GM12892 (cell line): ENCODE results near the gene CCDC188.

ENCODE experiments used
- POLR2A ChIP-seq: IDR thresholded peaks from 2 replicates; pipeline ENCODE4 v1.6.1; 2011; ENCODE audit warnings: low read depth, low read length, control low read depth
- TAF1 ChIP-seq: IDR thresholded peaks from 2 replicates; pipeline ENCODE4 v1.6.1; 2011; ENCODE audit warnings: low read depth, mild to moderate bottlenecking, control low read depth, low read length, borderline replicate concordance

DNA sequence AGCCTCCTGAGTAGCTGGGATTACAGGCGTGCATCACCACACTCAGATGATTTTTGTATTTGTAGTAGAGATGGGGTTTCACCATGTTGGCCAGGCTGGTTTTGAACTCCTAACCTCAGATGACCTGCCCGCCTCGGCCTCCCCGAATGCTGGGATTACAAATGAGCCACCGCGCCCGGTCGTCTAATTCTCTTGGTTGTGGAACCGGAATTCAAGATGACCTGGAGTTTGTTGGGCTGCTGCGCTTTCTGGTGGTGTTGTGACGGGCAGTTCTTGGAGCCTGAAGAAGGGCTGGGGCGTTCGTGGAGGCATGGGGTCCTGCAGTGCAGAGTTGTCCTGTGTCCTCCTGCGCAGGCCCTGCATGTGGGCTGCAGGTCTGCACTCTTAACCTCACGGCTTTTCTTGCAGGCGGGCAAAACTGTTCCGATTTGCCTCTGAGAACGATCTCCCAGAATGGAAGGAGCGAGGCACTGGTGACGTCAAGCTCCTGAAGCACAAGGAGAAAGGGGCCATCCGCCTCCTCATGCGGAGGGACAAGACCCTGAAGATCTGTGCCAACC, 28.9 kb downstream of the CCDC188 start:
- TF ChIP-seq TAF1 = no peak
- no peak for TF ChIP-seq POLR2A
